ENCODE results near the gene GRK5.

The GRK5 gene

GRCh38 chr10:119309423-119309770 is 102.0 kb downstream of the GRK5 start:
- no peak for DNase-seq (ENCODE audit: low read depth)
- TF ChIP-seq MAX (IDR thresholded peaks at IDR 0.05; ENCODE audit: low read depth, low read length): no peak
- TF ChIP-seq CTCF (IDR thresholded peaks at IDR 0.05; ENCODE audit: low read depth, low read length): no peak
- no peak for TF ChIP-seq POLR2A (IDR thresholded peaks at IDR 0.05; ENCODE audit: extremely low read depth, insufficient read length)
- no peak for TF ChIP-seq MYC (IDR thresholded peaks at IDR 0.05; ENCODE audit: low read depth, low read length)
- no peak overlapping the region for H3K4me3 ChIP-seq (ENCODE audit: low read depth, low read length)

- H3K4me3 ChIP-seq (ENCODE audit: low read depth, low read length): no peak overlapping the region
- TF ChIP-seq CTCF (IDR thresholded peaks at IDR 0.05; ENCODE audit: low read depth, low read length) (no peak), POLR2A (IDR thresholded peaks at IDR 0.05; ENCODE audit: extremely low read depth, insufficient read length) (no peak), MYC (IDR thresholded peaks at IDR 0.05; ENCODE audit: low read depth, low read length) (no peak)
- DNase-seq (ENCODE audit: low read depth): no peak
Measured at GRCh38 chr10:119310806-119311205, 103.4 kb downstream of the GRK5 start.

GRCh38 chr10:119312241-119312640 is 104.9 kb downstream of the GRK5 start:
- DNase-seq (ENCODE audit: low read depth): no peak
- H3K4me3 ChIP-seq (ENCODE audit: low read depth, low read length): no peak overlapping the region
- TF ChIP-seq CTCF (IDR thresholded peaks at IDR 0.05; ENCODE audit: low read depth, low read length) (no peak), POLR2A (IDR thresholded peaks at IDR 0.05; ENCODE audit: extremely low read depth, insufficient read length) (no peak), MAX (IDR thresholded peaks at IDR 0.05; ENCODE audit: low read depth, low read length) (no peak)

- H3K4me3 ChIP-seq (ENCODE audit: low read depth, low read length): no peak overlapping the region
- DNase-seq (ENCODE audit: low read depth): no peak
- TF ChIP-seq POLR2A (IDR thresholded peaks at IDR 0.05; ENCODE audit: extremely low read depth, insufficient read length) (no peak), MYC (IDR thresholded peaks at IDR 0.05; ENCODE audit: low read depth, low read length) (no peak), MAX (IDR thresholded peaks at IDR 0.05; ENCODE audit: low read depth, low read length) (no peak), CTCF (IDR thresholded peaks at IDR 0.05; ENCODE audit: low read depth, low read length) (no peak)
Measured at GRCh38 chr10:119313024-119313423, 105.7 kb downstream of the GRK5 start.

GRCh38 chr10:119313644-119314043 is 106.3 kb downstream of the GRK5 start:
- no peak; the same call in 1 of the 2 replicates for TF ChIP-seq MAX (IDR thresholded peaks at IDR 0.05; ENCODE audit: low read depth, low read length)
- TF ChIP-seq CTCF (IDR thresholded peaks at IDR 0.05; ENCODE audit: low read depth, low read length): no peak
- no peak for TF ChIP-seq POLR2A (IDR thresholded peaks at IDR 0.05; ENCODE audit: extremely low read depth, insufficient read length)
- no peak for TF ChIP-seq MYC (IDR thresholded peaks at IDR 0.05; ENCODE audit: low read depth, low read length)

GRCh38 chr10:119314061-119314460 is 106.7 kb downstream of the GRK5 start:
- TF ChIP-seq POLR2A (IDR thresholded peaks at IDR 0.05; ENCODE audit: extremely low read depth, insufficient read length): no peak
- no peak for TF ChIP-seq MYC (IDR thresholded peaks at IDR 0.05; ENCODE audit: low read depth, low read length)
- no peak for TF ChIP-seq MAX (IDR thresholded peaks at IDR 0.05; ENCODE audit: low read depth, low read length)
- TF ChIP-seq CTCF (IDR thresholded peaks at IDR 0.05; ENCODE audit: low read depth, low read length): no peak
- DNase-seq (ENCODE audit: low read depth): no peak
- no peak overlapping the region for H3K4me3 ChIP-seq (ENCODE audit: low read depth, low read length)

More at GRCh38 chr10:119313644-119314043, 106.3 kb downstream of the GRK5 start:
- peak; percentile 94 for DNase-seq (ENCODE audit: low read depth)
- no peak overlapping the region for H3K4me3 ChIP-seq (ENCODE audit: low read depth, low read length)
